Myocyte (in vitro differentiated cells): ENCODE measurements around the gene SDK1. TPM values are rescaled to one million over a fixed set of nuclear protein-coding genes. Genes with fewer than 3 reads are reported as not detected.

Experiments used
- DNase-seq: peaks from one replicate; pipeline ENCODE4 v3.0.0-alpha.2; 2012; ENCODE audit warnings: low read depth
- total RNA-seq: library from RNA; depleted of rRNA; stranded (reverse); fragments of >200 nt; gene quantifications from 2 replicates; pipeline ENCODE4 v1.2.3, GENCODE V29; 2014

Gene SDK1
- total RNA-seq, 1 donor from 2014 or later = 2.8 TPM

- DNase-seq = no peak
These were observed 823.8 kb downstream of the SDK1 start for GRCh38 chr7:4124556-4125477.

- no peak for DNase-seq
These were observed 827.0 kb downstream of the SDK1 start for GRCh38 chr7:4127909-4128560.

GRCh38 chr7:4129481-4130122, 828.5 kb downstream of the SDK1 start:
- no peak for DNase-seq

- no peak for DNase-seq
These were observed 830.0 kb downstream of the SDK1 start for GRCh38 chr7:4131063-4131462.

- no peak for DNase-seq
These were observed 831.2 kb downstream of the SDK1 start for GRCh38 chr7:4132221-4132620.

GRCh38 chr7:4133491-4134044, 832.5 kb downstream of the SDK1 start:
- no peak for DNase-seq

- DNase-seq = peak; percentile 24
These were observed 833.2 kb downstream of the SDK1 start for GRCh38 chr7:4134204-4134603.

GRCh38 chr7:4134631-4135030, 833.6 kb downstream of the SDK1 start:
- no peak for DNase-seq

- no peak for DNase-seq
These were observed 834.2 kb downstream of the SDK1 start for GRCh38 chr7:4135301-4135700.

GRCh38 chr7:4136036-4136435, 835.0 kb downstream of the SDK1 start:
- DNase-seq = no peak

GRCh38 chr7:4136501-4137110, 835.6 kb downstream of the SDK1 start:
- DNase-seq = peak; percentile 62

- no peak for DNase-seq
These were observed 836.5 kb downstream of the SDK1 start for GRCh38 chr7:4137552-4137951.

GRCh38 chr7:4138866-4139265, 837.8 kb downstream of the SDK1 start:
- DNase-seq = no peak

GRCh38 chr7:4139656-4140625, 838.9 kb downstream of the SDK1 start:
- no peak for DNase-seq

- no peak for DNase-seq
These were observed 839.9 kb downstream of the SDK1 start for GRCh38 chr7:4140933-4141332.

- no peak for DNase-seq
These were observed 842.0 kb downstream of the SDK1 start for GRCh38 chr7:4143006-4143405.

GRCh38 chr7:4143511-4144171, 842.6 kb downstream of the SDK1 start:
- DNase-seq = no peak

- no peak for DNase-seq
These were observed 843.2 kb downstream of the SDK1 start for GRCh38 chr7:4144172-4144701.

- no peak for DNase-seq
These were observed 843.9 kb downstream of the SDK1 start for GRCh38 chr7:4144811-4145510.
